CMK (cell line): ENCODE results near the gene BRSK2.

Experiments used
- DNase-seq: peaks from one replicate; pipeline ENCODE4 v3.0.0-alpha.2; 2010; ENCODE audit warnings: low read depth

BRSK2 gene

GRCh38 chr11:1484061-1484671 lies 94.4 kb downstream of the BRSK2 start:
- DNase-seq, result no peak

GRCh38 chr11:1484695-1485503 lies 95.2 kb downstream of the BRSK2 start:
- no peak for DNase-seq

- DNase-seq, result no peak
Measured at GRCh38 chr11:1485504-1485885, 95.8 kb downstream of the BRSK2 start.

GRCh38 chr11:1486054-1486825 lies 96.5 kb downstream of the BRSK2 start, which contains the start of gene MOB2:
Gene MOB2, minus strand, starts transcription at chr11:1486779. Its CDS starts 223 bp downstream, at chr11:1486556.
- no peak for DNase-seq

GRCh38 chr11:1487091-1487850 lies 97.5 kb downstream of the BRSK2 start:
- DNase-seq, result no peak

GRCh38 chr11:1487851-1488574 lies 98.3 kb downstream of the BRSK2 start:
- no peak for DNase-seq

- no peak for DNase-seq
Measured at GRCh38 chr11:1488575-1489180, 98.9 kb downstream of the BRSK2 start.

GRCh38 chr11:1490651-1491050 lies 100.9 kb downstream of the BRSK2 start:
- no peak for DNase-seq

GRCh38 chr11:1491379-1491778 lies 101.6 kb downstream of the BRSK2 start:
- no peak for DNase-seq

GRCh38 chr11:1493650-1494244 lies 104.0 kb downstream of the BRSK2 start:
- DNase-seq, result no peak

GRCh38 chr11:1494650-1495049 lies 104.9 kb downstream of the BRSK2 start:
- no peak for DNase-seq

- no peak for DNase-seq
Measured at GRCh38 chr11:1496091-1496760, 106.5 kb downstream of the BRSK2 start.

GRCh38 chr11:1496761-1497095 lies 107.0 kb downstream of the BRSK2 start:
- DNase-seq, result no peak

GRCh38 chr11:1497600-1497999 lies 107.9 kb downstream of the BRSK2 start:
- DNase-seq, result no peak

- no peak for DNase-seq
Measured at GRCh38 chr11:1498262-1498661, 108.5 kb downstream of the BRSK2 start.

GRCh38 chr11:1499261-1499890 lies 109.6 kb downstream of the BRSK2 start:
- DNase-seq, result no peak

- DNase-seq, result no peak
Measured at GRCh38 chr11:1499899-1500298, 110.2 kb downstream of the BRSK2 start.

GRCh38 chr11:1500466-1501420 lies 111.0 kb downstream of the BRSK2 start:
- DNase-seq, result no peak
